ENCODE results near the gene CLIC6. TPM values are rescaled to one million over a fixed set of nuclear protein-coding genes. Genes with fewer than 3 reads are reported as not detected.

CLIC6 gene
- polyA plus RNA-seq, 2 of the 4 experiments (the other 2 are of a cell fraction): 0.01 to 0.08 TPM

DNA sequence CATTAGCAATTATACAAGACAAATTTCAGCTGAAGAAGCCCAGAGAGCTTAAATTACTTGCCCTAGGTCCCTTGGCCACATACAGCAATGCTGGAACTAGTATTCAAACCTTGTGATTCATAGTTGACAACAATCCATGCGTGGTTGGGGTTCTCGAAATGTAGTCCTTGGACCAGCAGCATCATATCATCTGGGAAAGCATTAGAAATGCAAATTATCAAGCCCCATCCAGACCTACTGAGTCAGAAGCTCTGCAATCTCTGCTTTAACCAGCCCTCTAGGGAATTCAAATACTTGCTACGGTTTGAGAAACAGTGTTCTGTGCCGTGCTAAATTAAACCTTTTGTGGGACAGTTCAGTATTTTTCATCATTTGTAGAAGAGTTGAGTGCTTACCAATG is 65.1 kb downstream of the CLIC6 start (continued):
- no peak for TF ChIP-seq ESRRA (IDR thresholded peaks at IDR 0.05; ENCODE audit: borderline replicate concordance, low read length)
- TF ChIP-seq EHMT2 (IDR thresholded peaks at IDR 0.05; ENCODE audit: low read depth): no peak
- TF ChIP-seq RAD21 (conservative IDR thresholded peaks at IDR 0.05 in 1 of 2, IDR thresholded peaks at IDR 0.05 in 1 of 2): no peak
- no peak for TF ChIP-seq HDAC2 (IDR thresholded peaks at IDR 0.05)
- no peak for TF ChIP-seq KDM1A (IDR thresholded peaks at IDR 0.05; ENCODE audit: low read depth)
- TF ChIP-seq, protein P1, sequence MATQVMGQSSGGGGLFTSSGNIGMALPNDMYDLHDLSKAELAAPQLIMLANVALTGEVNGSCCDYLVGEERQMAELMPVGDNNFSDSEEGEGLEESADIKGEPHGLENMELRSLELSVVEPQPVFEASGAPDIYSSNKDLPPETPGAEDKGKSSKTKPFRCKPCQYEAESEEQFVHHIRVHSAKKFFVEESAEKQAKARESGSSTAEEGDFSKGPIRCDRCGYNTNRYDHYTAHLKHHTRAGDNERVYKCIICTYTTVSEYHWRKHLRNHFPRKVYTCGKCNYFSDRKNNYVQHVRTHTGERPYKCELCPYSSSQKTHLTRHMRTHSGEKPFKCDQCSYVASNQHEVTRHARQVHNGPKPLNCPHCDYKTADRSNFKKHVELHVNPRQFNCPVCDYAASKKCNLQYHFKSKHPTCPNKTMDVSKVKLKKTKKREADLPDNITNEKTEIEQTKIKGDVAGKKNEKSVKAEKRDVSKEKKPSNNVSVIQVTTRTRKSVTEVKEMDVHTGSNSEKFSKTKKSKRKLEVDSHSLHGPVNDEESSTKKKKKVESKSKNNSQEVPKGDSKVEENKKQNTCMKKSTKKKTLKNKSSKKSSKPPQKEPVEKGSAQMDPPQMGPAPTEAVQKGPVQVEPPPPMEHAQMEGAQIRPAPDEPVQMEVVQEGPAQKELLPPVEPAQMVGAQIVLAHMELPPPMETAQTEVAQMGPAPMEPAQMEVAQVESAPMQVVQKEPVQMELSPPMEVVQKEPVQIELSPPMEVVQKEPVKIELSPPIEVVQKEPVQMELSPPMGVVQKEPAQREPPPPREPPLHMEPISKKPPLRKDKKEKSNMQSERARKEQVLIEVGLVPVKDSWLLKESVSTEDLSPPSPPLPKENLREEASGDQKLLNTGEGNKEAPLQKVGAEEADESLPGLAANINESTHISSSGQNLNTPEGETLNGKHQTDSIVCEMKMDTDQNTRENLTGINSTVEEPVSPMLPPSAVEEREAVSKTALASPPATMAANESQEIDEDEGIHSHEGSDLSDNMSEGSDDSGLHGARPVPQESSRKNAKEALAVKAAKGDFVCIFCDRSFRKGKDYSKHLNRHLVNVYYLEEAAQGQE (IDR thresholded peaks at IDR 0.05): no peak
- no peak for TF ChIP-seq MAFK (IDR thresholded peaks at IDR 0.05; ENCODE audit: partially characterized antibody)
- TF ChIP-seq RFX5 (IDR thresholded peaks at IDR 0.05): no peak

DNA sequence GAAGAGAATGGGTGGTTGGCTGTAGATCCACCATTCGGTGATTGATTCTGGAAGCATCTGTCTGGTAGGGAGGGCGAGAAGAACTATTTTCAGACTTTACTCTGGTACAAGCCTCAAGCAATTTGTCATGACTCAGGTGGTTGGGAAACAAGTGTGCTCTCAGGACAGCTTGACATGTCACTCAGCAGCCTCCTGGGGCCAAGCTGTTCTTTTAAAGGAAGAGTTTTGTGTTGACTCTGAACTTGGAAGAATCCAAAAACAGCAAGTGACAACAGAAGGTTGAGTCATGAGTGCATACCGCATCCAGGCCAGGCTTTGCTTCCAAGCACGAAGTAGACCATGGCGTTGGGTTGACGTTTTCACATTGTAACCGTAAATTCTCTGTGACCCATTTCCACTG is 65.9 kb downstream of the CLIC6 start:
- 74% methylated on average over 7 of the region's 7 CpGs for WGBS (ENCODE audit: missing lambda C conversion rate)
- DNase-seq (ENCODE audit: low read depth in 1 of 2, low spot score in 1 of 2) (no peak), FAIRE-seq (no peak), ATAC-seq (no peak)
- TF ChIP-seq FOSB (CRISPR knock-in tag; IDR thresholded peaks at IDR 0.05) (no peak), TP53 (CRISPR knock-in tag; IDR thresholded peaks at IDR 0.05) (no peak), KDM1A (IDR thresholded peaks at IDR 0.05; ENCODE audit: low read depth) (no peak), MYC (IDR thresholded peaks at IDR 0.05; ENCODE audit: borderline replicate concordance, low read length) (no peak), GATA3 (IDR thresholded peaks at IDR 0.05; ENCODE audit: borderline replicate concordance) (no peak), MAFK (IDR thresholded peaks at IDR 0.05; ENCODE audit: partially characterized antibody) (no peak), HOXB5 (CRISPR knock-in tag; IDR thresholded peaks at IDR 0.05) (no peak), ZC3H11A (IDR thresholded peaks at IDR 0.05) (no peak), CHD4 (IDR thresholded peaks at IDR 0.05; ENCODE audit: borderline replicate concordance) (no peak), SREBF2 (IDR thresholded peaks at IDR 0.05) (no peak), SMC3 (IDR thresholded peaks at IDR 0.05) (no peak), ZNF302 (CRISPR knock-in tag; IDR thresholded peaks at IDR 0.05) (no peak), POLR2A (IDR thresholded peaks at IDR 0.05; ENCODE audit: low read length) (no peak), NPAS2 (CRISPR knock-in tag; IDR thresholded peaks at IDR 0.05; ENCODE audit: borderline replicate concordance) (no peak)
- TF ChIP-seq, protein P2, sequence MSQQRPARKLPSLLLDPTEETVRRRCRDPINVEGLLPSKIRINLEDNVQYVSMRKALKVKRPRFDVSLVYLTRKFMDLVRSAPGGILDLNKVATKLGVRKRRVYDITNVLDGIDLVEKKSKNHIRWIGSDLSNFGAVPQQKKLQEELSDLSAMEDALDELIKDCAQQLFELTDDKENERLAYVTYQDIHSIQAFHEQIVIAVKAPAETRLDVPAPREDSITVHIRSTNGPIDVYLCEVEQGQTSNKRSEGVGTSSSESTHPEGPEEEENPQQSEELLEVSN (IDR thresholded peaks at IDR 0.05; ENCODE audit: borderline replicate concordance, low read depth): no peak
- TF ChIP-seq, protein P3, sequence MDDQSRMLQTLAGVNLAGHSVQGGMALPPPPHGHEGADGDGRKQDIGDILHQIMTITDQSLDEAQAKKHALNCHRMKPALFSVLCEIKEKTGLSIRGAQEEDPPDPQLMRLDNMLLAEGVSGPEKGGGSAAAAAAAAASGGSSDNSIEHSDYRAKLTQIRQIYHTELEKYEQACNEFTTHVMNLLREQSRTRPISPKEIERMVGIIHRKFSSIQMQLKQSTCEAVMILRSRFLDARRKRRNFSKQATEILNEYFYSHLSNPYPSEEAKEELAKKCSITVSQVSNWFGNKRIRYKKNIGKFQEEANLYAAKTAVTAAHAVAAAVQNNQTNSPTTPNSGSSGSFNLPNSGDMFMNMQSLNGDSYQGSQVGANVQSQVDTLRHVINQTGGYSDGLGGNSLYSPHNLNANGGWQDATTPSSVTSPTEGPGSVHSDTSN (IDR thresholded peaks at IDR 0.05): no peak
- TF ChIP-seq, protein P4, sequence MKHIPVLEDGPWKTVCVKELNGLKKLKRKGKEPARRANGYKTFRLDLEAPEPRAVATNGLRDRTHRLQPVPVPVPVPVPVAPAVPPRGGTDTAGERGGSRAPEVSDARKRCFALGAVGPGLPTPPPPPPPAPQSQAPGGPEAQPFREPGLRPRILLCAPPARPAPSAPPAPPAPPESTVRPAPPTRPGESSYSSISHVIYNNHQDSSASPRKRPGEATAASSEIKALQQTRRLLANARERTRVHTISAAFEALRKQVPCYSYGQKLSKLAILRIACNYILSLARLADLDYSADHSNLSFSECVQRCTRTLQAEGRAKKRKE (CRISPR knock-in tag; IDR thresholded peaks at IDR 0.05; ENCODE audit: low read depth): no peak
- Histone ChIP-seq H3K9me3 (no peaks in the 10 kb centered on the region), H3K4me2 (no peak overlapping the region), H3K4me1 (no peaks in the 10 kb centered on the region), H3K4me3 (no peak overlapping the region), H3K27ac (no peak overlapping the region; a peak in 1 of 6 replicates)
- ChIA-PET CTCF (no interaction called here), POLR2A (no interaction called here)
